ENCODE measurements around the gene SULT2B1. TPM values are rescaled to one million over a fixed set of nuclear protein-coding genes. Genes with fewer than 3 reads are reported as not detected.

SULT2B1 gene
- polyA plus RNA-seq, 1 experiment = 0.12 TPM

- ChIA-PET POLR2A (interaction anchor here (0.7 kb wide), 1 partner anchor 1200 kb away, joined by 3 read pairs; no protein-coding TSS in a partner anchor), CTCF (interaction anchor here (1.2 kb wide), 1 partner anchor 42 kb away, joined by 3 read pairs; no protein-coding TSS in a partner anchor)
- H3K27me3 ChIP-seq (ENCODE audit: control insufficient read depth, insufficient read depth, low read length) = no peaks in the 10 kb centered on the region
These were observed 8.8 kb upstream of the SULT2B1 start for GRCh38 chr19:48543121-48543710.

GRCh38 chr19:48544856-48545750 is 6.9 kb upstream of the SULT2B1 start:
- Histone ChIP-seq H3K9me3 (ENCODE audit: control insufficient read depth, insufficient read depth, low read length) (no peaks in the 10 kb centered on the region), H3K27ac (ENCODE audit: low read depth, low read length) (no peak overlapping the region), H3K27me3 (ENCODE audit: control insufficient read depth, insufficient read depth, low read length) (peaks cover 8% of the 10 kb centered on the region), H3K4me3 (ENCODE audit: low read depth, low read length) (no peak overlapping the region)
- TF ChIP-seq CTCF (IDR thresholded peaks at IDR 0.05; ENCODE audit: low read depth, low read length) = no peak
- CTCF ChIA-PET = no interaction called here
- DNase-seq (ENCODE audit: low read depth, low spot score) = no peak
- POLR2A ChIA-PET = no interaction called here

More at GRCh38 chr19:48543121-48543710, 8.8 kb upstream of the SULT2B1 start:
- H3K9me3 ChIP-seq (ENCODE audit: control insufficient read depth, insufficient read depth, low read length) = no peaks in the 10 kb centered on the region; the same call in 1 of the 2 replicates
- no peak for TF ChIP-seq CTCF (IDR thresholded peaks at IDR 0.05; ENCODE audit: low read depth, low read length)
- H3K27ac ChIP-seq (ENCODE audit: low read depth, low read length) = no peak overlapping the region
- H3K4me3 ChIP-seq (ENCODE audit: low read depth, low read length) = no peak overlapping the region
- DNase-seq (ENCODE audit: low read depth, low spot score) = no peak

GRCh38 chr19:48547722-48548121 is 4.2 kb upstream of the SULT2B1 start:
- ChIA-PET POLR2A (no interaction called here), CTCF (no interaction called here)
- no peak overlapping the region for H3K4me3 ChIP-seq (ENCODE audit: low read depth, low read length)

GRCh38 chr19:48548253-48548911 is 3.6 kb upstream of the SULT2B1 start:
- H3K27ac ChIP-seq (ENCODE audit: low read depth, low read length) = no peak overlapping the region
- no peak overlapping the region for H3K4me3 ChIP-seq (ENCODE audit: low read depth, low read length)
- H3K27me3 ChIP-seq (ENCODE audit: control insufficient read depth, insufficient read depth, low read length) = peaks cover 14% of the 10 kb centered on the region
- no peak for DNase-seq (ENCODE audit: low read depth, low spot score)
- no peak for TF ChIP-seq CTCF (IDR thresholded peaks at IDR 0.05; ENCODE audit: low read depth, low read length)
- ChIA-PET CTCF (no interaction called here), POLR2A (no interaction called here)
- no peaks in the 10 kb centered on the region for H3K9me3 ChIP-seq (ENCODE audit: control insufficient read depth, insufficient read depth, low read length)

More at GRCh38 chr19:48547722-48548121, 4.2 kb upstream of the SULT2B1 start:
- no peak for TF ChIP-seq CTCF (IDR thresholded peaks at IDR 0.05; ENCODE audit: low read depth, low read length)
- Histone ChIP-seq H3K27ac (ENCODE audit: low read depth, low read length) (no peak overlapping the region), H3K9me3 (ENCODE audit: control insufficient read depth, insufficient read depth, low read length) (no peaks in the 10 kb centered on the region), H3K27me3 (ENCODE audit: control insufficient read depth, insufficient read depth, low read length) (peaks cover 14% of the 10 kb centered on the region)
- no peak for DNase-seq (ENCODE audit: low read depth, low spot score)
